Astrocyte (in vitro differentiated cells and primary cell): ENCODE results near the gene ANKRD2.

Source experiments
- EZH2 ChIP-seq: IDR thresholded peaks from 2 replicates; pipeline ENCODE4 v1.6.1; 2012; ENCODE audit warnings: mild to moderate bottlenecking, low read length, inconsistent platforms; ENCODE audit not compliant: insufficient read depth
- TF ChIP-seq, protein P1 (sequence below): IDR thresholded peaks from 2 replicates; pipeline ENCODE4 v1.5.1; 2011; ENCODE audit warnings: low read depth, mild to moderate bottlenecking, inconsistent platforms, low read length, moderate library complexity; ENCODE audit not compliant: insufficient read depth

DNA sequence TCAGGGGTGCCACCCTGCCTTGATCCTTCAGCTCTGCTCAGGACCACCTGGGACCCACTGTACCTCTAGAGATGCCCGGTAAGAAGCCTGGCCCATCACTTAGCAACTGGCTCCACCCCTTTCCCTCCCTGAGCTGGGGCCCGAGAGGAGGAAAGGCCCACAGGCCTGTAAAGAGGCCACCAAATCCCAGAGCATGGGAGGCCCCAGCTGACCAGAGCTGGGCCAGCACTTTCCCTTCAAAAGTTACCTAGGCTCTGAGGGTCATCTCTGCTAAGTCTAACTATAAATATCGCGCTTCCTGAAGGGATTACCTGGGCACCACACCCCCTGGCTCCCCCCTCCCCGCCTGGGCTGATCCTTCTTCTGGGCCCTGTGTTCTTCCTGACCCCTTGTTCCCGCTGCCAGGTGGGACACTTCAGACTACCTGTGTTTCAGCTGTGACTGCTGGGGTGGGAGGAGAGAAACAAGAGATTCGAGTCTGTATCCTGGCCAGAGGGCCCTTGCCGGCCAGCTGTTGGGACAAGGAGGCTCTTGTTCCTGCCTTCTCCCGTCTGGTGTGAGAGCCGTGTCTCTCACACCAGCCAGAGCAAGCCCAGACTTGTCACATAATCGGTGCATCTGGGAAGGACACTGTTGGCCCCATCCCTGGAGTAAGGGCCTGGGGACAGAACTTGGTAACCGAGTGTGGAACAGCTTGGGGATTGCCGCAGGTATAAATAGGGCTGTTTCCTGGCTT is 22.8 kb upstream of the ANKRD2 start:
- TF ChIP-seq, protein P1, sequence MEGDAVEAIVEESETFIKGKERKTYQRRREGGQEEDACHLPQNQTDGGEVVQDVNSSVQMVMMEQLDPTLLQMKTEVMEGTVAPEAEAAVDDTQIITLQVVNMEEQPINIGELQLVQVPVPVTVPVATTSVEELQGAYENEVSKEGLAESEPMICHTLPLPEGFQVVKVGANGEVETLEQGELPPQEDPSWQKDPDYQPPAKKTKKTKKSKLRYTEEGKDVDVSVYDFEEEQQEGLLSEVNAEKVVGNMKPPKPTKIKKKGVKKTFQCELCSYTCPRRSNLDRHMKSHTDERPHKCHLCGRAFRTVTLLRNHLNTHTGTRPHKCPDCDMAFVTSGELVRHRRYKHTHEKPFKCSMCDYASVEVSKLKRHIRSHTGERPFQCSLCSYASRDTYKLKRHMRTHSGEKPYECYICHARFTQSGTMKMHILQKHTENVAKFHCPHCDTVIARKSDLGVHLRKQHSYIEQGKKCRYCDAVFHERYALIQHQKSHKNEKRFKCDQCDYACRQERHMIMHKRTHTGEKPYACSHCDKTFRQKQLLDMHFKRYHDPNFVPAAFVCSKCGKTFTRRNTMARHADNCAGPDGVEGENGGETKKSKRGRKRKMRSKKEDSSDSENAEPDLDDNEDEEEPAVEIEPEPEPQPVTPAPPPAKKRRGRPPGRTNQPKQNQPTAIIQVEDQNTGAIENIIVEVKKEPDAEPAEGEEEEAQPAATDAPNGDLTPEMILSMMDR: no peak
- TF ChIP-seq EZH2: no peak
